Kidney (tissue), 14 donors: ENCODE measurements around the gene TIAM2. TPM values are rescaled to one million over a fixed set of nuclear protein-coding genes. Genes with fewer than 3 reads are reported as not detected.

Experiments used
- DNase-seq, 5 donors: peaks; one replicate each; pipeline ENCODE4 v3.0.0-alpha.2; 2013 to 2020
- FAIRE-seq: peaks from 2 replicates; lab custom pipeline; 2012; peaks lifted over from hg19 to GRCh38; lab: Jason Lieb, UNC
- H3K27ac ChIP-seq, 2 donors: one replicate each; pipeline ENCODE4 v1.7.0; 2013; ENCODE audit warnings: low read depth in 2 of 2, low read length in 2 of 2, inconsistent platforms in 1 of 2
- H3K27me3 ChIP-seq: one replicate; pipeline ENCODE4 v1.7.1; 2013; ENCODE audit warnings: low read length, inconsistent platforms; ENCODE audit not compliant: control insufficient read depth, insufficient read depth
- H3K36me3 ChIP-seq, 3 donors: one replicate each; pipeline versions ENCODE4 v1.7.0 to v1.7.1; 2013; ENCODE audit warnings: low read length in 3 of 3, control low read depth in 1 of 3, inconsistent platforms in 1 of 3; ENCODE audit not compliant: insufficient read depth in 3 of 3, control insufficient read depth in 2 of 3
- H3K4me1 ChIP-seq, 3 donors: one replicate each; pipeline versions ENCODE4 v1.7.0 to v1.7.1; 2013; ENCODE audit warnings: low read length in 3 of 3, inconsistent platforms in 1 of 3, low read depth in 1 of 3; ENCODE audit not compliant: control insufficient read depth in 2 of 3, insufficient read depth in 2 of 3
- H3K4me3 ChIP-seq, 3 donors: one replicate each; pipeline versions ENCODE4 v1.7.0 to v1.8.1; 2013; ENCODE audit warnings: low read length in 3 of 3, control low read depth in 1 of 3, inconsistent platforms in 1 of 3
- H3K9ac ChIP-seq, 3 donors: one replicate each; pipeline versions ENCODE4 v1.7.0 to v1.7.1; 2013; ENCODE audit warnings: low read length in 3 of 3, control low read depth in 1 of 3, inconsistent platforms in 1 of 3
- H3K9me3 ChIP-seq, 3 donors: one replicate each; pipeline versions ENCODE4 v1.7.0 to v1.7.1; 2013; ENCODE audit warnings: low read length in 3 of 3, control low read depth in 1 of 3, inconsistent platforms in 1 of 3; ENCODE audit not compliant: control insufficient read depth in 2 of 3, insufficient read depth in 1 of 3
- intact Hi-C: fragments of 100-400 bp; cut with DNase I; formaldehyde crosslinking; loops from one replicate; pipeline ENCODE4 v1.11.1; 2022
- polyA plus RNA-seq: library from polyadenylated mRNA; stranded (reverse); fragments of 350-450 nt; fragmentation: Illumina TruSeq; extraction: RNeasy Lipid Tissue Mini Kit (QIAGEN cat#74804); gene quantifications from one replicate; pipeline ENCODE4 v1.2.3, GENCODE V29; 2014; ENCODE audit warnings: low read depth, low replicate concordance; ENCODE audit not compliant: insufficient read depth
- total RNA-seq: library from RNA; stranded (reverse); fragmentation: NEBNext Ultra II Directional; extraction: Animal tissue kit (Norgen Biotek cat#: 25700); gene quantifications from one replicate; pipeline ENCODE4 v1.2.1, GENCODE V29; 2021
- TF ChIP-seq, protein P1 (sequence below): IDR thresholded peaks from 3 replicates; pipeline ENCODE4 v1.5.1; 2012; ENCODE audit warnings: mild to moderate bottlenecking, moderate library complexity, borderline replicate concordance; ENCODE audit not compliant: insufficient read depth; ENCODE audit errors: extremely low read depth
- donor health status: control.
- donor health status: control.
- donor health status: control.
- donor health status: control.
- donor health status: control.
- donor health status: DM: yes; HTN: yes; CAD: no.
- donor health status: Normal renal cell carcinoma (clear cell type).

The TIAM2 gene
- total and polyA plus RNA-seq, 2 donors from 2014 or later = 6.8 to 7.6 TPM

DNA sequence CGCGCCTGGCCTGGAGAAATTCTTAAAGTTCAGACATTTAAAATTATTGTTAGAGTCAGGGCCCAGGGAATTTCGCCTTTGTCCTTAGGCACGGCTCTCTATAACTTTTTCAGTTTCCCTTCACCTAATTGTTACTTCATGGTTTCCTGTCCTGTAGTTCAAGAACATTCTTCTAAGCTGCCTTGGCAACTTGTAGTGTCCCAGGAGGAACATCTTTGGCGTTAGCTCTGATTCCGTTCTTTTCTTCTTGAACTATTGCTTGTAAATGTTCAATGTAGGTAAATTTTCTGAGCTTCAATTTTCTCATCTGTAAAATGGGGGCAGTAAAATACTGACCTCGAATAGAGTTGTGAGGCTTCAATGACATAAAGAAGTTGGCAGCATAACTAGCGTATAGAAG, 41.8 kb downstream of the TIAM2 start:
- no peak overlapping the region for H3K9ac ChIP-seq
- no peak overlapping the region for H3K4me3 ChIP-seq
- H3K27ac ChIP-seq = no peak overlapping the region
- H3K9me3 ChIP-seq = no peaks in the 10 kb centered on the region
- no peak for FAIRE-seq
- TF ChIP-seq, protein P1, sequence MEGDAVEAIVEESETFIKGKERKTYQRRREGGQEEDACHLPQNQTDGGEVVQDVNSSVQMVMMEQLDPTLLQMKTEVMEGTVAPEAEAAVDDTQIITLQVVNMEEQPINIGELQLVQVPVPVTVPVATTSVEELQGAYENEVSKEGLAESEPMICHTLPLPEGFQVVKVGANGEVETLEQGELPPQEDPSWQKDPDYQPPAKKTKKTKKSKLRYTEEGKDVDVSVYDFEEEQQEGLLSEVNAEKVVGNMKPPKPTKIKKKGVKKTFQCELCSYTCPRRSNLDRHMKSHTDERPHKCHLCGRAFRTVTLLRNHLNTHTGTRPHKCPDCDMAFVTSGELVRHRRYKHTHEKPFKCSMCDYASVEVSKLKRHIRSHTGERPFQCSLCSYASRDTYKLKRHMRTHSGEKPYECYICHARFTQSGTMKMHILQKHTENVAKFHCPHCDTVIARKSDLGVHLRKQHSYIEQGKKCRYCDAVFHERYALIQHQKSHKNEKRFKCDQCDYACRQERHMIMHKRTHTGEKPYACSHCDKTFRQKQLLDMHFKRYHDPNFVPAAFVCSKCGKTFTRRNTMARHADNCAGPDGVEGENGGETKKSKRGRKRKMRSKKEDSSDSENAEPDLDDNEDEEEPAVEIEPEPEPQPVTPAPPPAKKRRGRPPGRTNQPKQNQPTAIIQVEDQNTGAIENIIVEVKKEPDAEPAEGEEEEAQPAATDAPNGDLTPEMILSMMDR = no peak
- intact Hi-C loops = no loop called here
- H3K36me3 ChIP-seq = no peaks in the 10 kb centered on the region
- H3K4me1 ChIP-seq = no peaks in the 10 kb centered on the region
- no peak for DNase-seq
- no peaks in the 10 kb centered on the region for H3K27me3 ChIP-seq

DNA sequence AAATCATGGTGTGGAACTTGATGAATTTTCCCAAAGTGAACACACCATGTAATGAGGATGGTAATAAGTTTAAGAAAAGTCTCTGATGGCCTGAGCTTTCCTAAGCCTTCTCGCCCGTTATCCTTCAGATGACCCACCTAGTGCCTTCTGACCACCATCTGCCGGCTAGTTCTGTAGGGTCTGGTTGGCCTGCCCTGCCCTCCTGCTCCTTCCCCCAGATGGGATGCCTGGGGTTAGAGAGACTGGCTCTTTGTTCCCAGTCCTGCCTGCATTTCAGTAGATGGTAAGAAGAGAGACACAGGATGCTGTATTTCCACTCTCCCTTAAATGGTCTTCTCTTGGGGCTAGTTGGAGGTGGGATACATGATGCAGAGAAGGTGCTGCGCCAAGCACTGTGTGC, 43.0 kb downstream of the TIAM2 start:
- DNase-seq = no peak
- Histone ChIP-seq H3K27me3 (no peaks in the 10 kb centered on the region), H3K4me3 (no peak overlapping the region), H3K27ac (no peak overlapping the region), H3K4me1 (no peaks in the 10 kb centered on the region), H3K9me3 (no peaks in the 10 kb centered on the region), H3K36me3 (no peaks in the 10 kb centered on the region), H3K9ac (no peak overlapping the region)
- FAIRE-seq = no peak
- TF ChIP-seq, protein P1 = no peak
- intact Hi-C loops = no loop called here

DNA sequence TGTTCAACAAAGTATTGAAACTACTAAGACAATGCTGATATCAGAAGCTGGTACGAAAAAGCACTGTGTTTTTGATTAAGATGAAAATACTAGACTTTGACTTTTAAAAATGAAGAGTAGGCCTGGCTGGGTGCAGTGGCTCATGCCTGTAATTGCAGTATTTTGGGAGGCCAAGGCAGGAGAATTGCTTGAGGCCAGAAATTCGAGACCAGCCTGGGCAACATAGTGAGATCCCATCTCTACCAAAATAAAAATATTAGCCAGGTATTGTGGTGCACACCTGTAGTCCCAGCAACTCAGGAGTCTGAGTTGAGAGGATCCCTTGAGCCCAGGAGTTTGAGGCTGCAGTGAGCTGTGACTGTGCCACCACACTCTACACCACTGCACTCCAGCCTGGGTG, 43.4 kb downstream of the TIAM2 start:
- Histone ChIP-seq H3K4me3 (no peak overlapping the region), H3K4me1 (no peaks in the 10 kb centered on the region), H3K27me3 (no peaks in the 10 kb centered on the region), H3K27ac (no peak overlapping the region), H3K9ac (no peak overlapping the region), H3K36me3 (no peaks in the 10 kb centered on the region), H3K9me3 (no peaks in the 10 kb centered on the region)
- DNase-seq (no peak), FAIRE-seq (no peak)
- intact Hi-C loops = no loop called here
- TF ChIP-seq, protein P1 = no peak

DNA sequence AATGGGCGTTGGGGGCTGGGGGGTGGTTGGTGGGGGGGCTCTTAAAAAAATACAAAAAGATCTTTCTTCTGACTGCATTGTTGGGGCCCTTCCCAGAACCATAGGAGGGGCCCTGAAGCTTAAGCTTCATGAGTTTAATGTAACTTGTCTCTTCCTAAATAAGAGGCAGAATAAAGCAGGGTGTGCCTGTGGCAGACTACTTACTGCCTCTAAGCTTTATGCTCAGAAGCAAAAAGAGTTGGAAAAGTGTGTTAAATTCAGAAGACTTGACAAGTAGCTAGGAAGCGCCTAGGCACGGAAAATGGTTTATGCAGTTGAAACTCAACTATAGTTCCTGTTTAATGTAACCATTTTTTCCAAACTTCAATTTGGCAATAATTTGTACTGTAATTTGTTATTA, 44.5 kb downstream of the TIAM2 start:
- H3K27ac ChIP-seq = no peak overlapping the region
- TF ChIP-seq, protein P1 = no peak
- intact Hi-C loops = no loop called here
- no peak overlapping the region for H3K9ac ChIP-seq
- no peaks in the 10 kb centered on the region for H3K36me3 ChIP-seq
- DNase-seq (no peak), FAIRE-seq (no peak)
- no peaks in the 10 kb centered on the region for H3K27me3 ChIP-seq
- no peak overlapping the region for H3K4me3 ChIP-seq
- no peaks in the 10 kb centered on the region for H3K9me3 ChIP-seq
- H3K4me1 ChIP-seq = no peaks in the 10 kb centered on the region
